Loucy (cell line): Measurements from ENCODE around the gene RAD51B.

Experiments
- H2AFZ ChIP-seq: fragments of 200-600 bp; sonication (generic); 2 replicates; pipeline ENCODE4 v1.6.0; 2016; ENCODE audit warnings: antibody characterized with exemption, mild to moderate bottlenecking, low read length, moderate library complexity
- H3F3A ChIP-seq: fragments of 200-600 bp; 2 replicates; pipeline ENCODE4 v1.6.0; 2016; ENCODE audit warnings: antibody characterized with exemption, low read depth, mild to moderate bottlenecking
- H3K27me3 ChIP-seq: fragments of 200-600 bp; sonication (generic); 2 replicates; pipeline ENCODE4 v1.6.1; 2014; ENCODE audit warnings: low read length, mild to moderate bottlenecking; ENCODE audit not compliant: insufficient read depth, poor library complexity, severe bottlenecking
- H3K36me3 ChIP-seq: fragments of 200-600 bp; sonication (generic); 2 replicates; pipeline ENCODE4 v1.6.1; 2016; ENCODE audit warnings: low read length; ENCODE audit not compliant: insufficient read depth
- H3K4me1 ChIP-seq: fragments of 200-600 bp; sonication (generic); 2 replicates; pipeline ENCODE4 v1.5.1; 2014; ENCODE audit warnings: low read length, mild to moderate bottlenecking; ENCODE audit not compliant: insufficient read depth, poor library complexity, severe bottlenecking
- H3K4me2 ChIP-seq: fragments of 200-600 bp; sonication (generic); 2 replicates; pipeline ENCODE4 v1.6.0; 2014; ENCODE audit warnings: antibody characterized with exemption, low read length, low read depth, mild to moderate bottlenecking; ENCODE audit not compliant: poor library complexity, severe bottlenecking
- H3K4me3 ChIP-seq: fragments of 200-600 bp; sonication (generic); 2 replicates; pipeline ENCODE4 v1.5.1; 2014; ENCODE audit warnings: low read length, mild to moderate bottlenecking, mixed read lengths; ENCODE audit not compliant: poor library complexity, severe bottlenecking
- H3K79me2 ChIP-seq: fragments of 200-600 bp; sonication (generic); 2 replicates; pipeline ENCODE4 v1.6.1; 2014; ENCODE audit warnings: low read length; ENCODE audit not compliant: insufficient read depth
- H3K9ac ChIP-seq: fragments of 200-600 bp; sonication (generic); 2 replicates; pipeline ENCODE4 v1.6.0; 2014; ENCODE audit warnings: mild to moderate bottlenecking, low read depth, low read length, moderate library complexity; ENCODE audit not compliant: poor library complexity, severe bottlenecking
- H3K9me2 ChIP-seq: fragments of 200-600 bp; sonication (generic); replicated peaks from 2 replicates; pipeline ENCODE4 v1.6.1; 2016; ENCODE audit warnings: low read depth, low read length, mixed read lengths
- H3K9me3 ChIP-seq: fragments of 200-600 bp; sonication (generic); 2 replicates; pipeline ENCODE4 v1.6.1; 2014; ENCODE audit warnings: mild to moderate bottlenecking, antibody characterized with exemption, low read length, low read depth; ENCODE audit not compliant: insufficient read depth
- H4K20me1 ChIP-seq: fragments of 200-600 bp; sonication (generic); 2 replicates; pipeline ENCODE4 v1.6.0; 2014; ENCODE audit warnings: antibody characterized with exemption, low read length, mild to moderate bottlenecking; ENCODE audit not compliant: insufficient read depth, poor library complexity, severe bottlenecking
- CTCF ChIP-seq: fragments of 200-600 bp; sonication (generic); conservative IDR thresholded peaks from 2 replicates; pipeline ENCODE4 v1.5.1; 2014; ENCODE audit warnings: mild to moderate bottlenecking, antibody characterized with exemption, low read length
- EZH2phosphoT487 ChIP-seq: fragments of 200-600 bp; IDR thresholded peaks from 2 replicates; pipeline ENCODE4 v1.6.1; 2018; ENCODE audit warnings: antibody characterized with exemption, mild to moderate bottlenecking, moderate library complexity, borderline replicate concordance

The RAD51B gene

GRCh38 chr14:67887478-67887877, 67.9 kb downstream of the RAD51B start:
- no peak overlapping the region for H3K4me2 ChIP-seq
- no peak overlapping the region for H3K4me3 ChIP-seq
- no peaks in the 10 kb centered on the region for H3K27me3 ChIP-seq
- no peaks in the 10 kb centered on the region for H3K9me3 ChIP-seq
- H3K4me1 ChIP-seq, result peaks cover 4% of the 10 kb centered on the region
- no peaks in the 10 kb centered on the region for H4K20me1 ChIP-seq
- H3K79me2 ChIP-seq, result no peaks in the 10 kb centered on the region
- TF ChIP-seq CTCF (no peak), EZH2phosphoT487 (no peak)
- H2AFZ ChIP-seq, result no peak overlapping the region
- no peak overlapping the region for H3K9ac ChIP-seq
- no peaks in the 10 kb centered on the region for H3F3A ChIP-seq
- no peaks in the 10 kb centered on the region for H3K9me2 ChIP-seq
- no peaks in the 10 kb centered on the region for H3K36me3 ChIP-seq

DNA sequence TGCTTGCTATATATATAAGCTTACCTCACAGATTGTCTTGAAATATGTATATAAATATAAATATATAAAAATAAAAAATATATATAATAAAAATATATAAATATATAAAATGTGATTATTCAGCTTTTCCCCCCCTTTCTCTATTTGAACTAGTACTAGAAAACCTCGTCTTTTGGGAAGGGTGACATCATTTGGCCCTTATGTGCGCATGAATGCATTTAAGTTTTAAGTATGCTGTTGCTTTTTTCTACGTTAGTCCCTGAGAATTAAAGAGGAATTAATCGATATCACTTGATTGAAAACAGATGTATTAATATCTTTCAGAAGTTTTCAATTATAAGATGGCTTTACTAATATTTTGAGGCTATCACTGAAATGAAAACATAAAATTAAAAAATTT, 69.9 kb downstream of the RAD51B start:
- no peak overlapping the region for H2AFZ ChIP-seq
- no peaks in the 10 kb centered on the region for H3K79me2 ChIP-seq
- H3K9me2 ChIP-seq, result no peaks in the 10 kb centered on the region
- H3K4me1 ChIP-seq, result peaks cover 4% of the 10 kb centered on the region
- H4K20me1 ChIP-seq, result no peaks in the 10 kb centered on the region
- H3F3A ChIP-seq, result no peaks in the 10 kb centered on the region
- H3K9me3 ChIP-seq, result no peaks in the 10 kb centered on the region
- H3K9ac ChIP-seq, result no peak overlapping the region
- no peak overlapping the region for H3K4me3 ChIP-seq
- no peak overlapping the region for H3K4me2 ChIP-seq
- no peaks in the 10 kb centered on the region for H3K36me3 ChIP-seq
- H3K27me3 ChIP-seq, result no peaks in the 10 kb centered on the region
- TF ChIP-seq CTCF, result no peak
- no peak for TF ChIP-seq EZH2phosphoT487

DNA sequence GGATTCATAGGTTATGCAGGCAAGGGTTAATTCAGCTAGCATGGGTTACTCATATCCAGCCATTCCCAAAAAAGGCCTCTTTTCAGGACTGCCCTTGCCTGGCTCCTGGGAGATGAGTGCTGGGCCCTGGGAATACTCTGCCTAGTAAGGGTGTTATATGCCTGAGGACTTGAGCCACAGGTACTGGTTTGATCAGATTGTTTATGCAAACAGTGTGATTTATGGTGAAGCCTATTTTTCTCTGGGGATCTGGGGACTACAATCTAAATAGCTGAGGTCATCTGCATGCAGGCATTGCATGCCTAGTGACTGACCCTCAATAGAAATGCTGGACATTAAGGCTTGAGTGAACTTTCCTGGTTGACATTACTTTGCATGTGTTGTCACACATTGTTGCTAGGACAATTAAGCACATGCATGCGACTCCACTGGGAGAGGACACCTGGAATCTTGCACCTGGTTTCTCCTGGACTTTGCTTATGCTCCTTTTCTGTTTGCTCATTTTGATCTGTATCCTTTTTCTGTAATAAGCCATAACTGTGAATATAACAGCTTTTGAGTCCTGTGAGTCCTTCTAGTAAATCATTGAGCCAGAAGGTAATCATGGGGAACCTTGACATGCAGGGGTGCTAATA, 73.0 kb downstream of the RAD51B start:
- no peak overlapping the region for H3K4me3 ChIP-seq
- no peak overlapping the region for H3K9ac ChIP-seq
- no peaks in the 10 kb centered on the region for H3K9me3 ChIP-seq
- H3K36me3 ChIP-seq, result no peaks in the 10 kb centered on the region
- TF ChIP-seq EZH2phosphoT487, result no peak
- TF ChIP-seq CTCF, result no peak
- H3F3A ChIP-seq, result no peaks in the 10 kb centered on the region
- no peaks in the 10 kb centered on the region for H3K27me3 ChIP-seq
- no peaks in the 10 kb centered on the region for H3K9me2 ChIP-seq
- no peak overlapping the region for H2AFZ ChIP-seq
- no peak overlapping the region for H3K4me2 ChIP-seq
- H3K79me2 ChIP-seq, result no peaks in the 10 kb centered on the region
- H4K20me1 ChIP-seq, result no peaks in the 10 kb centered on the region
- no peaks in the 10 kb centered on the region for H3K4me1 ChIP-seq
